KBM-7 (cell line): ENCODE measurements around the gene PIP4K2A.
A peak's percentile ranks its signal among the peaks of the same experiment; 100 is the strongest.
"Not testable (repeated sequence)": the region's sequence is repeated elsewhere in the genome, so short reads cannot be mapped to it uniquely, and the experiment has no call there.

Source experiments
- DNase-seq: peaks from one replicate; pipeline ENCODE4 v3.0.0-alpha.2; 2015
- in situ Hi-C: fragments of 300-500 bp; cut with MboI; formaldehyde crosslinking; loops from 2 replicates; pipeline ENCODE4 v1.14.3; 2020; ENCODE audit warnings: low sequenced_read_pairs, low pct_unique_long_range_greater_than_20kb, mixed read lengths

The PIP4K2A gene

DNA sequence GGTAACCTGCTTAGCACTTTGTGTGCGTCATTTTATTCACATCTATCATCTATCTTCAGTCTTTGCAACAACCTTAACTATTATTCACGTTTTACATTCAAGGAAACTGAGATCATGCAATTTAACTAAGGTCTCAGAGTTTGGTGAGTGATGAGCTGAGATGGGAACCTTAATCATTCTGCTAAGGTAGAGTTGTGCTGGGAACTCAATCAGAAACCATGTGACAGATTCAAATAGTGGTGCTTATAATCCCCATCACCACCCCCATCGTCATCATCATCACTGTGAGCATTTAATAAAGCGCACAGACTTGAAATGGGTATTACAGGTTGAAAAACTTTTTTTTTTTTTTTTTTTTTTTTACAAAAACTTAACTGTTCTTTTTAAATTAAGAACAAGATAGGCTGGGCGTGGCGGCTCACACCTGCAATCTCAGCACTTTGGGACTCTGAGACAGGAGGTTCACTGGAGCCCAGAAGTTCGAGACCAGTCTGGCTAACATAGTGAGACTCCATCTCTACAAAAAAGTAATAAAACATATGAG is 160.9 kb downstream of the PIP4K2A start:
- in situ Hi-C loops = loop anchor here (25.0 kb wide), 1 partner anchor 434 kb away; no protein-coding TSS in a partner anchor
- no peak for DNase-seq

DNA sequence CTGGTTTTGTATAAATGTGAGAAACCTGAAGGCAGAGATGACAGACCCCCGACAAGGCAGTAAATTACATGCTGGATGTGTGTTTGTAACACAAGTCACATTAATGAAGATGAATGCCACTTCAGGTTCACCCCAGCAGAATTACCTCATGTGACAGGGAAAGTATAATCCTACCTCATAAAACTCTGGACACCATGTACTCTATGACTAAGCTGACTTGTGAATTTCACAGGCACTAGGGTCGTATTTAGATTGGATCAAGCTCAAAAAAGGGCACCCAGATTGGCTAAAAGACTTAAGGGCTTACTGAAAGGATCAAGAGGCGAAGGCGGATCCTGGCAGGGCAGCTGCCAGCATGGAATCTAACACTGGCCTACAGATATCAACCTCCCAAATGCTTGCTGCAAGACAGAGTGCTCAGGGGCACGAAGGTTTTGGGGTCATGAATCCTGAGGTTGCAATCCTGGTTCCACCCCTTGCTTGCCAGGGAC is 161.4 kb downstream of the PIP4K2A start:
- DNase-seq = no peak
- in situ Hi-C loops = loop anchor here (25.0 kb wide), 1 partner anchor 434 kb away; no protein-coding TSS in a partner anchor

DNA sequence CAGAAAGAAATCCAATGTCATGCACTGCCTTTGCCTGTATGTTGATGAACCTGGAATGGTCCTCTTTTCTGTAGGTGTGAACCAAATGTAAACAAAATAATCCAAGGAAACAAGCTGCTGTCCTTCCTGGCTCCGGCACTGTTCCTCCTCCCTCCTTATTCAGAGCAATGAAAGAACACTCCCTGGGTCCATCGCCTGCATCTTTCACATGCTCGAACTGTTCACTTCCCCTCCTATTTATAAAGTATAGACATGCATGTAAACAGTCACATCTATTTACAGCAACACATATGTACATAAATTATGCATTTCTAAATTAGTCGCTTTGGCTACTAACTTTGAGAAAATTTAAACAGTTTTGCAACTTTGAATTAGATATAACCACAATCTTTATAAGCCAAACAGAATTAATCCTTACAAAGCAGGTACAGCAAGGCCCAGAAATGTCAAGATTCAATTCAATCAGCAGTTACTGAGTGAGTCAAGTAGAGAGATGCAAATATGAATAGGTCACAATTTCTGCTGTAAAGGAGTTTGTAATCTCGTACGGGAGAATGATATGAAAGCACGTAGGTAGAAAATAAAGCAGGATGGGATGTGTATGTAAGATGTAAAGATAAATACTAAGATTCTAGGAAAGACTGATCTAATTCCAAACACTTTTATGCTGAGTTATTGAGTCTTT is 162.6 kb downstream of the PIP4K2A start:
- in situ Hi-C loops = loop anchor here (25.0 kb wide), 1 partner anchor 435 kb away; no protein-coding TSS in a partner anchor

DNA sequence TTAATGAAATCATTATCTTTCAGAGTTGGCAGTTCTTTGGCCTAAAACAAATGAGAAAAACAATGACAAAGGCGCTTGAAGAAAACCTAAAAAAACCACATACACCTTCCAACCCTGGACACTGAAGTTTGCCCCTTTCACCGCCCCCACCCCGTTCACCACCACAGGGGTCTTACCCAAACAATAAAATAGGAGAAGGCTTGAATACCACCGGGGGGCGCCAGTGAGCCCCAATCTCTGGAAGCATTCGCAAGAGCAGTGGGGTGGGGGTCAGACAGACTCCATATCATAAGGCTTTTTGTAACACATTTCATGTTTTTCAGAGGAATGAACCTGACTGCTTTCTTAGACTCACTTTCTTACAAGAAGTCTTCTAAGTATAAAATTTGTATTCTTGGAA is 163.6 kb downstream of the PIP4K2A start:
- DNase-seq = peak; percentile 49
- in situ Hi-C loops = loop anchor here (25.0 kb wide), 1 partner anchor 437 kb away; no protein-coding TSS in a partner anchor

More for the DNA sequence above, 162.6 kb downstream of the PIP4K2A start:
- no peak for DNase-seq

DNA sequence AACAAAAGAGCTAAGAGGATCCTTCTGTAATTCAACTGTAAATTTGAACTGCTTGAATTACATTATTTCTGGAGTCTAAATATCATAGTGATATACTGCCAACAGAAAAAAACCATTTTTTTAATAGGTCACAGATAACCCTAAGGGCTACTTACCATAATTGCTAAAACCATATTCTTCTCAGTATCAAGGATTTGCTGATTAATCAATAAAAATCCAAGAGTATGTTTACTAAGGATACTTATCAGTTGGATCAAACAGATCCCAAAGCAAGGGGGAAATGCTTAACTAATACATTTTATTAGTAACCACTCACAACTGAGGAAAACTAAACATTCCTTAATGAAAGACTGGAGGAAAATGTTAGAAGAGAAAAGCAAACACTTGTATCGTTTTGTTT is 166.0 kb downstream of the PIP4K2A start:
- in situ Hi-C loops = no loop called here
- no peak for DNase-seq

DNA sequence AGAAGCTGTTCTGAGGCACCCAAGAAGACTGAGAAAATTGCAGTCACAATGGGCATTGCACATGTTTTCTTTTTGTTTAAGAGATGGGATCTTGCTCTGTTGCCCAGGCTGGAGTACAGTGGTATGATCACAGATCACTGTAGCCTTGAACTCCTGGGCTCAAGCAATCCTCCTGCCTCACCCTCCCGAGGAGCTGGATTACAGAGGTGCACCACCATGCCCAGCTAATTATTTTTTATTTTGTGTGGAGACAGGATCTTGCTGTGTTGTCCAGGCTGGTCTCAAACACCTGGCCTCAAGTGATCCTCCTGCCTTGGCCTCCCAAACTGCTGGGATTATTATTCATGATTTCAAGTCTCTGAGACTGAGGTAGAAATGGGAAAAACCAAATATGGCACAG is 168.7 kb downstream of the PIP4K2A start:
- DNase-seq = no peak
- in situ Hi-C loops = no loop called here

DNA sequence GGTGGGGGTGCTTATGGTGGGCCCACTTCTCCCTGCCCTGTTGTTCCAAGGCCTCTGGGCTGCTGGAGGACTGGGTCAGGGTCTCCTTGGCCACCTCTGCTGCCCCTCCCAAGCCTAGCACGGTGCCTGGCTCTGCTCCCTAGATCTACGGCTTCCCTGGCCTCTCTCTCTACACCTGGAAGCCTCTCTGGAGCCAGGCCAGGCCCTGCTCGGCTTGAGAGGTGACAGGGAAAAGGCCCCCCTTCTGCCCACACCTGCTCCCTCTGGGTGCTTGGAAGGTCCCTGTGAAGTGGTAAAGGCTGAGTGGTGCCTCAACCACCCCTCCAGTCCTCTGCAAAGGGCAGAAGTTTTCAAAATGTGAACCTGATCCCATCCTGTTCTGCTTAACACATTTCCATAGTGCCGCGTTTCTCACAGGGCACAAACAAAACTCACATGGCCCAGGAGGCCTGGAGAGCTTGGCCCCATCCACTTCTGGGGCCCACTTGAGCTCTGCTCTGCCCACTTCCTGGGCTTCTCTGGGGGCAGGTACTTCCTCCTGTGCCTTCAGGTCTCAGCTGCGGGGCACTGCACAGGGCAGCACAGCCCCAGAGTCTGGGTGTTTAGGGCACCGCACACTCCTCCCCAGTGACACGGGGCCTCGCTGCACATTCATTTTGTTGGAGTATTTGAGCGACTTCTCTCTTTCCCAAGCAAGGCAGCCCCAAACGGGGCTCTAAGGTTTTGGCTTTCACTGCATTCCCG is 169.9 kb downstream of the PIP4K2A start:
- DNase-seq = no peak
- in situ Hi-C loops = no loop called here

DNA sequence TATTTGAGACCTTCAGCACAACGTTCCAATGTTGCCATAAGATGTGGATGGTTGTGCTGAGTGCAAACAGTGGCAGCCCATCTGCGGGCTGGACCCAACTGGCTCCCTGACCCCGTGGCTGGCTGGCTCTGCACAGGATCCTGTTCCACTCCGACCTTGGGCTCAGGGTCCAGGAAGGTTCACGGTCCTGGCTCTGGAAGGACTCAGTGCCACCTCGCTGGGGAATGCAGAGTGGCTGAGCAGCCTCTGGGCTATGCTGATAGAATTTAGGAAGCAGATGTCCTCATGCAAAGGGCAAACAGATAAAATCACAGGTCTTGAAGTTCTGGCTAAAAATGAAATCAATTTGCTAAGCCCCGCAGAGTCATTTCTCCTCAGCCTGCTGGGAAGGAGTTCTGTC is 171.6 kb downstream of the PIP4K2A start:
- no peak for DNase-seq
- in situ Hi-C loops = no loop called here

DNA sequence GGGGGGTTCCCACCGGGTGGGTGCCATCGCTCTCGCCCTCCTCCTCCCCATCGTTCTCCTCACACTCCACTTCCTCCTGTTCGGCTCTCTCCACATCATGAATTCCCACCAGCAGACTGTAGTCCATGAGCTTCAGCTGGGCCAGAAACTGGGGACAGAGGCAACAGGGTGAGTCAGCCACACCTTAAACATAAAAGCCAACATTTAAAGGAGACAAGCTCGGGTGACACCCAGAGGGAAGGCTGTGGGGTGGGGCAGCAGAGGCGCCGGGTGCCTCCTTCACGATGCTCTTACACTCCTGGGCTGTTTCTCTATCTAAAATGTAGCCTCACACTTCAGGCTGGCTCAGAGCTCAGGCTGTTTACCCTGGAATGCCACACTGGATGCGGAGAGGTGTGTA is 172.5 kb downstream of the PIP4K2A start:
- in situ Hi-C loops = no loop called here
- DNase-seq = no peak

DNA sequence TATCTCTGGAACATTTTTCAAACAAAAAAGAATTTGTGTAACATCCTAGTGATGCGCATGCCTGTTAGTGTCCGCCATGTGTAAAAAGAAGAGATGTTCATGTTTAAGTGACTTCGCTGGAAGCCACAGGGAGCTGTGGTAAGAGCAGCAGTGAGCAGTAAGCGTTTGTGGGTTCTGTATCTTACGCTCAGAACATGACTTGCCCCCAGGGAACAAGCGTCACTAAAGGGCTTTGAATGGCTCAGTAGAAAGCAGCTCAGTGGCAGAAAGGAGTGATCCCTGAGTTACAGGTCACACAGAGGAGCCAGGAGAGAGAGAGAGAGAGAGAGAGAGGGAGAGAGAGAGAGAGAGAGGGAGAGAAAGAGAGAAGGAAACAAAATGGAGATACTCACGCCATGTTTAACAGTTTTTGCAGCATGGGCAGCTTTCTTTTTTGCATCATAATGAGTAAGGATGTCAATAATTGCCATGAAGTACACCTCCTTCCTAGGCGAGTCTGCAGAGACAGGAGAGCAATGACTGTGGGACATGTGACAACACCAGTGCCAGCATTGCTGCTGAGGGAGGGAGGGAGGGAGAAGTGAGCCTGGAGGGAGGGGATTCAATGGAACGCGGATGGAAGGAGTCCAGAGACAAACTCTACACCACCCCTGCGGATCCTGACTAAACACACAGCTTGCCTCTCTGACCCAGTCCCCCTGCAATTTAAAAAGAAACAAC is 174.6 kb downstream of the PIP4K2A start:
- in situ Hi-C loops = no loop called here
- DNase-seq = no peak

DNA sequence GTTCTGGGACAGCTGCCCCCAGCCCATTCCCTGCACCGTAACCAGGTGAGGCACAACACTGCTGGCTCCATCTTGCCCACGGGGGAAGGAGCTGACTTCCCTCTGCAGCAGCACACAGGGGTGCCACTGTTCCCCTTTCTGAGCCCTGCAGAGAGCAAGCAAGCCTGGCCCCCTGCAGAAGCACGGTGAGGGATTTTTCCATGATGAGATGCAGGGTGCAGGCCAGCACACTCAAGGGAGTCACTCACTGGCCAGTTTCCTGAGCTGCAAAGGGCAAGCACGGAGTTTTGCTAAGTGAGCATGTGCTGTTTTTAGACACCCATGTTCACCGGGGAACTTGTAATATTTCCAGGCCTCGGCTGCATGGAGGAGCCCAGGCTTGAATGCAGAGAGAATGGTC is 176.6 kb downstream of the PIP4K2A start:
- in situ Hi-C loops = no loop called here
- DNase-seq = no peak

DNA sequence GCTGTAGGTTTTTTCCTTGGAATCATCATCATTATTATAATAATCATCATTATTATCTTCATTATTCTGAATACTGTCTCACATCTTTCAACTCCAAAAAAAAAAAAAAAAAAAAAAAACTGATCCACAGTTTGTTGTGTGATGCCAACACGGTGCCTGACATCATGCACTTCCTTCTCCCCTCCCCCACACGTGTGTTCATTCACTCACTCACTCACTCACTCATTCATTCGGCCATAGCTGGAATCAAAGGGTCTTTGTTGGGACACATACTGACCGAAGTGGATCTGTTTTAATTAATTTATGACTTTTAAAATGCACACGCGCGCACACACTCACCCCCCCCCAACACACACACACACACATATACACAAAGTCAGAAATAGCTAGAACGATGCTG is 177.8 kb downstream of the PIP4K2A start:
- in situ Hi-C loops = no loop called here
- DNase-seq = no peak

DNA sequence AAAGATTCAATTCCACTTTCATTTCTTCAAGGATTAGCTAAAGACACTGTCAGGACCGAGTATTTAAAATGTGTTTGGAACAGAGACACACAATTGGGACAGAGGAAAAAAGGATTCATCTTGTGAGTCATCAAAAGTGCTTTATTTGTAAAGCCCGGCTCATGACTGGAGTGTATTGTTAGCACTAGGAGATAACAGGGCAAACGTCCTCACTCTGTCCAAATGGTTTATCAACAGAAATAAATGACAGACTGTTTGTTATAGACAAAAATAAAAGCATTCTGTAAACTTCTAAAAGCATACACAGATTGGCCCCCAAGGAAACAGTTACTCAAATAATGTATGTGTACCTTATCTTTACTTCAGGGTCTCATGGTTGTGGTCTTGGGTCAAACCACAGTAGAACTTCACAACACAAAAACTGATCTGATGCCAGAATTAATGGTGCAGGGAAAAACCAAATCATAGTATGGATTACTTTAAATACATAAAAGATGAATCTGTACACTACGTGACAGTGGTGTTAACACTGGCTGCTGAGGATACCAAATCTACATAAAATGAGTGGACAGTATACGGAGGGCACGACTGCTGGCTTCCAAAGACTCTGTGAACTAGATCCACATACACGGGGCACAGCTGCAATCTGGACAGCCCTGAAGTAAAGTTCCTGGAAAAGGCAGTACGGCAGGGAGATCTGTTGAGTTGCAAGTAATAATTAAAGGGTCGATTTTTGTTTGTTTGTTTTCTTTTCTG is 179.4 kb downstream of the PIP4K2A start:
- DNase-seq = no peak
- in situ Hi-C loops = no loop called here

DNA sequence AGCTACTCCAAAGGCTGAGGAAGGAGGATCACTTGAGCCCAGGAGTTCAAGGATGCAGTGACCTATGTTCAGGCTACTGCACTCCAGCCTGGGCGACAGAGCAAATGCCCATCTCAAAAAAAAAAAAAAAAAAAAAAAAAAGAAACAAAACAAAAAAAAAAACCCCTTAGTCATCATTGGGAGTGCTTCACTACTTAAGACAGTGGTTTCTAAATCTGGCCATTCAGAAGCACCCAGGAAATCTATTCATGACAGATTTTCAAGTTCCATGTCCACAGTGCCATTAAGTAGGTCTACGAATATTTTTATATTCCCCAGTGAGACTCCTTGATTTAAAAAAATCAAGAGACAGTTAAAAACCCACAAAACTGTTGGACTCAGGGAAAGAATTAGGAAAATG is 182.9 kb downstream of the PIP4K2A start:
- in situ Hi-C loops = no loop called here
- no peak for DNase-seq

DNA sequence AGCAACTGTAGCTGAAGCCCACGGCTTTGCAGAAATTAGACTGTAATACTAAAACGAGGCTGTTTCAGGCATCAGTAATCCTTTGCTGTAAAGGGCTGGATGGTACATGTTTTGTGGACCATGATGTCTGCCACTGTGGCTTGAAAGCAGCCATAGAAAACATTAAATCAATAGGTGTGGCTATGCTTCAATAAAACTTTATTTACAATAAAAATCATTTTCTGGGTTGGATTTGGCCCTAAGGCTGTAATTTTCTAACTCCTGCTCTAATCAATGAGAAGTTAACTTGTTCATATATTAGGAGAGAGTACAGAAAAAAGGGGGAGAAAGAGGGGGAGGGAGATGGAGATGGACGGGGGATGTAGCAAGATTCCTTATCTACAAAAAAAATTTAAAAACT is 183.4 kb downstream of the PIP4K2A start:
- in situ Hi-C loops = no loop called here
- no peak for DNase-seq

DNA sequence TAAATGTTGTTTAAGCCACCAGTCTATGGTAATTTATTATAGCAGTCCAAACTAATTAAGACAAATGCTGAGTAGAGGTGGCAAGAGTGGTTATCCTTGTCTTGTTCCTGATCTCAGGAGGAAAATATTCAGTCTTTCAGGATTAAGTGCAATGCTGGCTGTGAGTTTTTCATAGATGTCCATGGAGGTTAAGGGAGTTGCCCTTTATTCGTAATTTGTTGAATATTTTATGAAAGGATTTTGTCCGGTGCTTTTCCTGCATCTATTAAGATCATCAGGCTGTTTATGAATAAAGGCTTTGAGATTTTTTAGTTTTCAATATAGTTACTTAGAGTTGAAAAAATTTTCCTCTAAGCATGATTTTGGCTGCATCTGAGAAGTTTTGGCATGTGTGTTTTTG is 186.9 kb downstream of the PIP4K2A start:
- in situ Hi-C loops = no loop called here
- DNase-seq = no peak

DNA sequence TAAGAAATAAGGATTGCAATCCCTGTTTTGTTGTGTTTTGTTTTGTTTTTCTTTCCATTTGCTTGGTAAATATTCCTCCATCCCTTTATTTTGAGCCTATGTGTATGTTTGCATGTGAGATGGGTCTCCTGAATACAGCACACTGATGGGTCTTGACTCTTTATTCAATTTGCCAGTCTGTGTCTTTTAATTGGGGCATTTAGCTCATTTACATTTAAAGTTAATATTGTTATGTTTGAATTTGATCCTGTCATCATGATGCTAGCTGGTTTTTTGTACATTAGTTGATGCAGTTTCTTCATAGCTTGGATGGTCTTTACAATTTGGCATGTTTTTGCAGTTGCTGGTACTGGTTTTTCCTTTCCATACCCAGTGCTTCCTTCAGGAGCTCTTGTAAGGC is 190.0 kb downstream of the PIP4K2A start:
- in situ Hi-C loops, DNase-seq: not testable (repeated sequence)

DNA sequence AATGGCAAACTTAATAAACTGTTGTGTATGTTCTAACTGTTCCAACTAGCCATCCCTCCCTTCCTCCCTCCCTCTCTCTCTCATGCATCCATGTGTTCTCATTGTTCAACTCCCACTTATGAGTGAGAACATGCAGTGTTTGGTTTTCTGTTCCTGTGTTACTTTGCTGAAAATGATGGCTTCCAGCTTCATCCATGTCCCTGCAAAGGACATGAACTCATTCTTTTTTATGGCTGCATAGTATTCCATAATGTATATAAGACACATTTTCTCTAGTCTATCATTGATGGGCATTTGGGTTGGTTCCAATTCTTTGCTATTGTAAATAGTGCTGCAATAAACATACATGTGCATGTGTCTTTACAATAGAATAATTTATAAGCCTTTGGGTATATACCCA is 193.7 kb downstream of the PIP4K2A start:
- in situ Hi-C loops, DNase-seq: not testable (repeated sequence)

DNA sequence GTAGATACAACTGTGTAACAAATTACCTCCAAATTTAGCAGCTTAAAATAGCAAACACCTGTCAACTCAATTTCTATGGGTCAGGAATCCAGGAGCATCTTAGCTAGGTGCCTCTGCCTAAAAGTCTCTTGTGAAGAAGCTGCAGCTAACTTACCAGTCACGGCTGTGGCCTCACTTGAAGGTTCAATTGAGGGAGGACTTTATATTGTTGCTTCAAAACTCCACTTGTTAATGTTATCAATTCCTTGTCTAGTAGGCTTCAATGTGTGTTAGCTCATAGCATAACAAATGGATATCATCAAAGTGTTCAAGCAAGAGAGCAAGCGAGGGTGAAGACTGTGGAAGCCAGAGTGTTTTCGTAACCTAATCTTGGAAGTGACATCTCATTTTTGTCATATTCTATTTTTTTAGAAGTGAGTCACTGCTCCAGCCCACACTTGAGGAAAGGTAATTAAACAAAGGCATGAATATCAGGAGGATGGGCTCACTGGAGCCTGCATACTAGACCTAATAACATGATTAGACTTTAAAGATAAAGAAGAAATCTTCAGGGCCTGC is 196.1 kb downstream of the PIP4K2A start:
- DNase-seq = no peak

More for the DNA sequence above, 196.1 kb downstream of the PIP4K2A start:
- in situ Hi-C loops = no loop called here
